Astrocyte (in vitro differentiated cells and primary cell): ENCODE measurements around the gene RALBP1. TPM values are rescaled to one million over a fixed set of nuclear protein-coding genes. Genes with fewer than 3 reads are reported as not detected.
A peak's percentile ranks its signal among the peaks of the same experiment; 100 is the strongest.
"Not testable (repeated sequence)": the region's sequence is repeated elsewhere in the genome, so short reads cannot be mapped to it uniquely, and the experiment has no call there.

ENCODE experiments used
- DNase-seq: peaks from one replicate; pipeline ENCODE4 v3.0.0-alpha.2; 2010; ENCODE audit warnings: low read depth
- FAIRE-seq: peaks from 2 replicates; lab custom pipeline; 2011; peaks lifted over from hg19 to GRCh38; lab: Jason Lieb, UNC
- H2AFZ ChIP-seq: 2 replicates; pipeline ENCODE4 v1.6.0; 2012; ENCODE audit warnings: low read depth, low read length, inconsistent platforms
- H3K27ac ChIP-seq: 2 replicates; pipeline ENCODE4 v1.5.1; 2011; ENCODE audit warnings: low read depth, low read length, inconsistent platforms
- H3K27me3 ChIP-seq: 2 replicates; pipeline ENCODE4 v1.6.0; 2011; ENCODE audit warnings: low read length, inconsistent platforms; ENCODE audit not compliant: insufficient read depth
- H3K36me3 ChIP-seq: 2 replicates; pipeline ENCODE4 v1.5.1; 2011; ENCODE audit warnings: low read length, inconsistent platforms; ENCODE audit not compliant: insufficient read depth
- H3K4me1 ChIP-seq: 2 replicates; pipeline ENCODE4 v1.5.1; 2011; ENCODE audit warnings: low read length, inconsistent platforms; ENCODE audit not compliant: insufficient read depth
- H3K4me2 ChIP-seq: 2 replicates; pipeline ENCODE4 v1.6.0; 2012; ENCODE audit warnings: low read length, inconsistent platforms
- H3K4me3 ChIP-seq: 2 replicates; pipeline ENCODE4 v1.5.1; 2011; ENCODE audit warnings: low read depth, mild to moderate bottlenecking, low read length, inconsistent platforms; ENCODE audit not compliant: insufficient read depth
- H3K79me2 ChIP-seq: 2 replicates; pipeline ENCODE4 v1.6.0; 2012; ENCODE audit warnings: mild to moderate bottlenecking, low read length, inconsistent platforms; ENCODE audit not compliant: insufficient read depth
- H3K9ac ChIP-seq: 2 replicates; pipeline ENCODE4 v1.6.0; 2012; ENCODE audit warnings: mild to moderate bottlenecking, low read length, inconsistent platforms
- H3K9me3 ChIP-seq: 2 replicates; pipeline ENCODE4 v1.5.1; 2012; ENCODE audit warnings: low read depth, mild to moderate bottlenecking, low read length, inconsistent platforms; ENCODE audit not compliant: insufficient read depth
- H4K20me1 ChIP-seq: 2 replicates; pipeline ENCODE4 v1.6.0; 2012; ENCODE audit warnings: low read length, inconsistent platforms; ENCODE audit not compliant: insufficient read depth
- H3K27ac Mint-ChIP-seq: one replicate; pipeline ENCODE4 v1.8.0; 2021; ENCODE audit warnings: mild to moderate bottlenecking, mixed read lengths; ENCODE audit not compliant: unreplicated experiment
- H3K27me3 Mint-ChIP-seq: one replicate; pipeline ENCODE4 v1.8.0; 2021; ENCODE audit warnings: low read depth, mixed read lengths; ENCODE audit not compliant: unreplicated experiment
- H3K36me3 Mint-ChIP-seq: one replicate; pipeline ENCODE4 v1.8.0; 2021; ENCODE audit warnings: low read depth, mixed read lengths; ENCODE audit not compliant: unreplicated experiment
- H3K4me1 Mint-ChIP-seq: one replicate; pipeline ENCODE4 v1.8.0; 2021; ENCODE audit warnings: low read depth, mixed read lengths; ENCODE audit not compliant: unreplicated experiment
- H3K4me3 Mint-ChIP-seq: one replicate; pipeline ENCODE4 v1.8.0; 2021; ENCODE audit warnings: mild to moderate bottlenecking, moderate library complexity, mixed read lengths; ENCODE audit not compliant: unreplicated experiment
- H3K9me3 Mint-ChIP-seq: one replicate; pipeline ENCODE4 v1.8.0; 2021; ENCODE audit warnings: mild to moderate bottlenecking, mixed read lengths; ENCODE audit not compliant: unreplicated experiment
- CTCF ChIP-seq: IDR thresholded peaks from 2 replicates; pipeline ENCODE4 v1.5.1; 2011; ENCODE audit warnings: low read depth, mild to moderate bottlenecking, inconsistent platforms, low read length, moderate library complexity; ENCODE audit not compliant: insufficient read depth
- EZH2 ChIP-seq: IDR thresholded peaks from 2 replicates; pipeline ENCODE4 v1.6.1; 2012; ENCODE audit warnings: mild to moderate bottlenecking, low read length, inconsistent platforms; ENCODE audit not compliant: insufficient read depth
- total RNA-seq: library from RNA; stranded (reverse); gene quantifications from 2 replicates; pipeline ENCODE4 v1.2.1, GENCODE V29; 2021

Gene RALBP1
- total RNA-seq, 1 donor from 2014 or later, result 57.5 TPM

GRCh38 chr18:9475643-9476591, 604 bp downstream of the RALBP1 start:
- Mint-ChIP-seq H3K9me3 (no peaks in the 10 kb centered on the region), H3K4me1 (peaks cover 13% of the 10 kb centered on the region), H3K27ac (peak overlapping the region; percentile 53), H3K36me3 (peaks cover 7% of the 10 kb centered on the region), H3K27me3 (no peaks in the 10 kb centered on the region), H3K4me3 (peak overlapping the region; percentile 88)
- Histone ChIP-seq H3K36me3 (no peaks in the 10 kb centered on the region), H3K4me2 (peak overlapping the region; percentile 91), H3K27me3 (no peaks in the 10 kb centered on the region), H4K20me1 (peaks cover 25% of the 10 kb centered on the region), H2AFZ (peak overlapping the region; percentile 74), H3K79me2 (peaks cover 55% of the 10 kb centered on the region), H3K4me1 (peaks cover 11% of the 10 kb centered on the region), H3K27ac (peak overlapping the region; percentile 90), H3K4me3 (peak overlapping the region; percentile 82), H3K9me3 (no peaks in the 10 kb centered on the region), H3K9ac (peak overlapping the region; percentile 91)
- no peak for TF ChIP-seq EZH2
- DNase-seq, result peak; percentile 20
- FAIRE-seq, result peak; percentile 88

- H3K4me1 Mint-ChIP-seq, result peaks cover 13% of the 10 kb centered on the region
- not testable (repeated sequence) for H3K27ac ChIP-seq, H3K27me3 Mint-ChIP-seq, H3K36me3 Mint-ChIP-seq, FAIRE-seq, H3K9me3 ChIP-seq, H3K9ac ChIP-seq, H3K27ac Mint-ChIP-seq, H3K27me3 ChIP-seq, H3K9me3 Mint-ChIP-seq, H2AFZ ChIP-seq, DNase-seq, H3K36me3 ChIP-seq
- Histone ChIP-seq H3K4me1 (peaks cover 11% of the 10 kb centered on the region), H4K20me1 (peaks cover 33% of the 10 kb centered on the region), H3K4me2 (peak overlapping the region; percentile 91), H3K4me3 (peak overlapping the region; percentile 82), H3K79me2 (peaks cover 65% of the 10 kb centered on the region)
- peak overlapping the region; percentile 87 for H3K4me3 Mint-ChIP-seq
Measured at GRCh38 chr18:9476949-9477348, 1.6 kb downstream of the RALBP1 start.

GRCh38 chr18:9477509-9477908, 2.2 kb downstream of the RALBP1 start:
- Mint-ChIP-seq H3K27ac (no peak overlapping the region), H3K9me3 (no peaks in the 10 kb centered on the region), H3K27me3 (no peaks in the 10 kb centered on the region), H3K4me3 (peak overlapping the region; percentile 87), H3K4me1 (peaks cover 16% of the 10 kb centered on the region), H3K36me3 (peaks cover 9% of the 10 kb centered on the region)
- Histone ChIP-seq H3K9me3 (no peaks in the 10 kb centered on the region), H3K4me1 (peaks cover 11% of the 10 kb centered on the region), H4K20me1 (peaks cover 37% of the 10 kb centered on the region), H3K9ac (peak overlapping the region; percentile 7), H3K27me3 (no peaks in the 10 kb centered on the region), H2AFZ (no peak overlapping the region), H3K36me3 (no peaks in the 10 kb centered on the region), H3K4me2 (no peak overlapping the region), H3K79me2 (peaks cover 71% of the 10 kb centered on the region), H3K27ac (no peak overlapping the region), H3K4me3 (no peak overlapping the region)
- no peak for TF ChIP-seq CTCF
- no peak for TF ChIP-seq EZH2
- no peak for FAIRE-seq
- no peak for DNase-seq
